Body of pancreas (tissue), 4 donors: ENCODE data around the gene ASGR2.

Source experiments
- CTCF ChIP-seq, 7 experiments: fragments of 450-650 bp in 4 of 7; fragments of 200-600 bp in 3 of 7; sonication (generic) in 3 of 7; IDR thresholded peaks; one replicate each; pipeline ENCODE4 v1.5.1; 2016 to 2019; ENCODE audit warnings: antibody characterized with exemption in 7 of 7
- POLR2A ChIP-seq, 3 donors: fragments of 450-650 bp; IDR thresholded peaks; one replicate each; pipeline ENCODE4 v1.6.1; 2016; ENCODE audit warnings: antibody characterized with exemption in 3 of 3, mild to moderate bottlenecking in 2 of 3

GRCh38 chr17:7081341-7082062, 33.1 kb downstream of the ASGR2 start:
- TF ChIP-seq CTCF (IDR thresholded peaks at IDR 0.05) (no peak), POLR2A (IDR thresholded peaks at IDR 0.05) (no peak)
